ENCODE data around the gene WIPF2.

- TF ChIP-seq EZH2 (IDR thresholded peaks at IDR 0.05; ENCODE audit: low read length, unreplicated experiment): no peak
- TF ChIP-seq, protein P1, sequence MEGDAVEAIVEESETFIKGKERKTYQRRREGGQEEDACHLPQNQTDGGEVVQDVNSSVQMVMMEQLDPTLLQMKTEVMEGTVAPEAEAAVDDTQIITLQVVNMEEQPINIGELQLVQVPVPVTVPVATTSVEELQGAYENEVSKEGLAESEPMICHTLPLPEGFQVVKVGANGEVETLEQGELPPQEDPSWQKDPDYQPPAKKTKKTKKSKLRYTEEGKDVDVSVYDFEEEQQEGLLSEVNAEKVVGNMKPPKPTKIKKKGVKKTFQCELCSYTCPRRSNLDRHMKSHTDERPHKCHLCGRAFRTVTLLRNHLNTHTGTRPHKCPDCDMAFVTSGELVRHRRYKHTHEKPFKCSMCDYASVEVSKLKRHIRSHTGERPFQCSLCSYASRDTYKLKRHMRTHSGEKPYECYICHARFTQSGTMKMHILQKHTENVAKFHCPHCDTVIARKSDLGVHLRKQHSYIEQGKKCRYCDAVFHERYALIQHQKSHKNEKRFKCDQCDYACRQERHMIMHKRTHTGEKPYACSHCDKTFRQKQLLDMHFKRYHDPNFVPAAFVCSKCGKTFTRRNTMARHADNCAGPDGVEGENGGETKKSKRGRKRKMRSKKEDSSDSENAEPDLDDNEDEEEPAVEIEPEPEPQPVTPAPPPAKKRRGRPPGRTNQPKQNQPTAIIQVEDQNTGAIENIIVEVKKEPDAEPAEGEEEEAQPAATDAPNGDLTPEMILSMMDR (conservative IDR thresholded peaks at IDR 0.05; ENCODE audit: low read depth, low read length): no peak
Observed at GRCh38 chr17:40310882-40311391, 91.8 kb downstream of the WIPF2 start.
